Parathyroid adenoma (tissue), 2 donors: ENCODE results near the gene SARM1.

ENCODE experiments used
- H2AFZ ChIP-seq: fragments of 300-600 bp; sonication (generic); one replicate; pipeline ENCODE4 v1.7.0; 2017; ENCODE audit warnings: antibody characterized with exemption, mild to moderate bottlenecking
- H3K27ac ChIP-seq: fragments of 300-600 bp; sonication (generic); one replicate; pipeline ENCODE4 v1.7.0; 2017
- H3K27me3 ChIP-seq: fragments of 300-600 bp; sonication (generic); one replicate; pipeline ENCODE4 v1.7.0; 2017; ENCODE audit warnings: low read length; ENCODE audit not compliant: control insufficient read depth, insufficient read depth
- H3K36me3 ChIP-seq: fragments of 300-600 bp; sonication (generic); one replicate; pipeline ENCODE4 v1.7.0; 2017; ENCODE audit warnings: low read length; ENCODE audit not compliant: control insufficient read depth, insufficient read depth
- H3K4me1 ChIP-seq: fragments of 300-600 bp; sonication (generic); one replicate; pipeline ENCODE4 v1.7.0; 2017; ENCODE audit warnings: control low read depth
- H3K4me2 ChIP-seq: fragments of 300-600 bp; sonication (generic); one replicate; pipeline ENCODE4 v1.7.0; 2017; ENCODE audit warnings: low read length
- H3K4me3 ChIP-seq: fragments of 300-600 bp; sonication (generic); one replicate; pipeline ENCODE4 v1.7.0; 2017; ENCODE audit warnings: low read depth, low read length
- H3K79me2 ChIP-seq: fragments of 300-600 bp; sonication (generic); one replicate; pipeline ENCODE4 v1.7.0; 2017; ENCODE audit warnings: control low read depth
- H3K9ac ChIP-seq: fragments of 300-600 bp; sonication (generic); one replicate; pipeline ENCODE4 v1.7.0; 2017; ENCODE audit warnings: mild to moderate bottlenecking
- H3K9me3 ChIP-seq: fragments of 300-600 bp; sonication (generic); one replicate; pipeline ENCODE4 v1.7.0; 2017; ENCODE audit warnings: low read length; ENCODE audit not compliant: control insufficient read depth
- TF ChIP-seq, protein P1 (sequence below): fragments of 300-600 bp; sonication (generic); IDR thresholded peaks from one replicate; pipeline ENCODE4 v1.7.0; 2017; ENCODE audit warnings: antibody characterized with exemption, mild to moderate bottlenecking
- donor health status: primary hyperparathyroidism.

The SARM1 gene

DNA sequence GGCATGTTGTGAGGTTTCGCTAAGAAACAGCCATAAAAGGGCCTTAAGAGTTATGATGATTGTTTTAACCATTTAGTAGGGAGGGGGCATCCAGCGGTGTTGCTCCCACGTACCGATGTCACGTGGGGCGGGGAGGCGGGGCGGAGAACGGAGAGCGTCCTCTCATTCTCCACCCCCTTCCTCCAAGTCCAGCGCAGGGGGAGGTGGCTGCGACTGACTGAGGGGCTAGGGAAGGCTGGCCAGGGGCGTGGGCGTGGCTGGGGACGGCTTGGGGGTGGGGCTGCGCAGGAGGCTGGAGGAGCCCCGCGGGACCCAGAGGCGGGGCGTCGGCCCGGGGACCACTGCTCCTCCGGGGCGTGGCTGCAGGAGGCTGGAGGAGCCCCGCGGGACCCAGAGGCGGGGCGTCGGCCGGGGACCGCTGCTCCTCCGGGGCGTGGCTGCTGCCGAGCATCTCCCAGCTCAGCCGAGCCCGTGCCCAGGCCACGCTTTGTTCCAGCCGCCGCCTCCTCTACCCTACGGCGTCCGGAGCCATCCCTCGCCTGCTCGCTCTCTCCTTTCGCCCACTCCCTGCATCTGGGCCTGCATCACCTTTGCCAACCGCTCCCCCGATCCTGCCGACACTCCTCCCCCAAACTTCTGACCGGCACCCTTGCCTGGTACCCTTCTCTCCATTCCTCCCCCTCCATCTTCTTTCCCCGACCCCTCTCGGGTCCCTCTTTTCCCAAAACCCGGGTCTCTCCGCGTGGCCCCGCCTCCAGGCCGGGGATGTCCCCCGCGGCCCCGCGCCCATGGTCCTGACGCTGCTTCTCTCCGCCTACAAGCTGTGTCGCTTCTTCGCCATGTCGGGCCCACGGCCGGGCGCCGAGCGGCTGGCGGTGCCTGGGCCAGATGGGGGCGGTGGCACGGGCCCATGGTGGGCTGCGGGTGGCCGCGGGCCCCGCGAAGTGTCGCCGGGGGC, at the start of gene SARM1:
TSS of gene SARM1 (plus strand) at position 450 of the 958 bp plus-strand sequence. CDS start at position 789, 339 bp downstream.
- peak within 1 kb of the TSS; percentile 66 for H3K27ac ChIP-seq
- H3K9ac ChIP-seq: peak within 1 kb of the TSS; percentile 44

DNA sequence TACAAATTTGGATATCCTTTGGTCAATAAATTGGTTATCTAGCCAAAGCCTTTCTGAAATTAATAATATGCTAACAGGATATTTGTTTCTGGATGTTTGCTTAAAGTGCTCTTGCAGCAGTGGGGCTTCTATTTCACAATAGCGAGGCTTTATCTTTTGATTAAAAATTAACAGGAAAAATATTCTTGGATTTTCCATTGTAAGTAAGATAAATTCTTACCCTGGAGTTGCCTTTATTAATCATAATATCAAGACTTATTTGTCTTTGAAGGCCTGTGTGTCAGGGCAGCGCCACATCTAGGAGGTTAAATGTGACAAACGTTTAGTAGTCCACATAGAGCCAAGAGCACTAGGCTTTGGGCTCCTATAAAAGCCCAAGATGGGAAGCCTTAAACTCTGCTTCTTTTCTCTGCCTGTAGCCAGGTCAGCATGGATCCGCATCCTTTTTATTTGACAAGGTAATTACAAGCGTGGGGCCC, 47.2 kb upstream of the SARM1 start:
- H2AFZ ChIP-seq: no peak overlapping the region
- H3K4me3 ChIP-seq: no peak overlapping the region
- TF ChIP-seq, protein P1, sequence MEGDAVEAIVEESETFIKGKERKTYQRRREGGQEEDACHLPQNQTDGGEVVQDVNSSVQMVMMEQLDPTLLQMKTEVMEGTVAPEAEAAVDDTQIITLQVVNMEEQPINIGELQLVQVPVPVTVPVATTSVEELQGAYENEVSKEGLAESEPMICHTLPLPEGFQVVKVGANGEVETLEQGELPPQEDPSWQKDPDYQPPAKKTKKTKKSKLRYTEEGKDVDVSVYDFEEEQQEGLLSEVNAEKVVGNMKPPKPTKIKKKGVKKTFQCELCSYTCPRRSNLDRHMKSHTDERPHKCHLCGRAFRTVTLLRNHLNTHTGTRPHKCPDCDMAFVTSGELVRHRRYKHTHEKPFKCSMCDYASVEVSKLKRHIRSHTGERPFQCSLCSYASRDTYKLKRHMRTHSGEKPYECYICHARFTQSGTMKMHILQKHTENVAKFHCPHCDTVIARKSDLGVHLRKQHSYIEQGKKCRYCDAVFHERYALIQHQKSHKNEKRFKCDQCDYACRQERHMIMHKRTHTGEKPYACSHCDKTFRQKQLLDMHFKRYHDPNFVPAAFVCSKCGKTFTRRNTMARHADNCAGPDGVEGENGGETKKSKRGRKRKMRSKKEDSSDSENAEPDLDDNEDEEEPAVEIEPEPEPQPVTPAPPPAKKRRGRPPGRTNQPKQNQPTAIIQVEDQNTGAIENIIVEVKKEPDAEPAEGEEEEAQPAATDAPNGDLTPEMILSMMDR: no peak
- no peaks in the 10 kb centered on the region for H3K36me3 ChIP-seq
- H3K27me3 ChIP-seq: no peaks in the 10 kb centered on the region
- no peak overlapping the region for H3K27ac ChIP-seq
- H3K4me2 ChIP-seq: no peak overlapping the region
- no peaks in the 10 kb centered on the region for H3K4me1 ChIP-seq
- H3K9ac ChIP-seq: no peak overlapping the region
- no peaks in the 10 kb centered on the region for H3K79me2 ChIP-seq
- no peaks in the 10 kb centered on the region for H3K9me3 ChIP-seq

More for the DNA sequence above, at the start of gene SARM1:
- peak within 1 kb of the TSS; percentile 69 for H3K4me2 ChIP-seq
- H3K4me3 ChIP-seq: peak within 1 kb of the TSS; percentile 37
- H3K4me1 ChIP-seq: peaks cover 9% of the 10 kb centered on the region
- H3K79me2 ChIP-seq: peaks cover 10% of the 10 kb centered on the region
- H3K9me3 ChIP-seq: no peaks in the 10 kb centered on the region
- H3K36me3 ChIP-seq: no peaks in the 10 kb centered on the region
- peak within 1 kb of the TSS; percentile 79 for H2AFZ ChIP-seq
- H3K27me3 ChIP-seq: no peaks in the 10 kb centered on the region
- TF ChIP-seq, protein P1: no peak

DNA sequence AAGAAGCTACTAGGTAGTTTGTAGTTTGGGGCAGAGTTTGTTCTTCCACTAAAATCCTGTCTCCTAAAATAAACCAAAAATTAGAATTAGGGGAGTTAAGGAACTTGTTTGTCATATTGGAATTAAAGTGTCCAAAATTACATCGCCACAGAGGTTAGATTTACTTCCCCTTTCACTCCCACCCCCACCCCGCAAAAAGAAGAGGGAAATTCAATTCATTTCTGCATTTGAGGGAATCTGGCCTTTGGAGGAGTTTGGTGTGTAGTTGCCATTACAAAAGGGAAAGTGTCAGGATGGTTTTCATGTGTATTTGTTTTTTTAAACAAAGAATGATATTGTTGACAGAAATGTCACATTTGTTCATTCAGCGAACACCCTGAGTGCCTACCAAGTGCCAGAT, 46.7 kb upstream of the SARM1 start:
- Histone ChIP-seq H3K36me3 (no peaks in the 10 kb centered on the region), H3K4me3 (no peak overlapping the region), H3K27me3 (no peaks in the 10 kb centered on the region), H3K9me3 (no peaks in the 10 kb centered on the region), H3K4me1 (no peaks in the 10 kb centered on the region), H3K4me2 (no peak overlapping the region), H3K79me2 (no peaks in the 10 kb centered on the region), H3K9ac (no peak overlapping the region), H3K27ac (no peak overlapping the region), H2AFZ (no peak overlapping the region)
- TF ChIP-seq, protein P1: no peak

DNA sequence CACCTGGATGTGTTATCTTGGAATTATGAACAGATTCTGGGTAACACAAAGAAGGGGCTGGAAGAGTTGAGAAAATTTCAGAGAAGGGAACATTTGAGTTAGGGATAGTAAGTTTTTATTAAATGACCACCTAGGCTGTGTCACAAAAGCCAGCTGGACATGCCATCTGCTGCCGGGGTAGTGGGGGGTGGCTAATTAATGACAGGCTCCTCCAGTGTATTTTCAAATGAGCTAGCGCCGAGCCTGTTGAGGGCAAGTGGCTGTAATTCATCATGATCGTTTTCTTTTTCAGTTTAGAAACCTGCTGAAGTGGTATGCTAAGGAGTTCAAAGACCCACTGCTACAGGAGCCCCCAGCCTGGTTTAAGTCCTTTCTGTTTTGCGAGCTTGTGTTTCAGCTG, 46.3 kb upstream of the SARM1 start:
- Histone ChIP-seq H3K27ac (no peak overlapping the region), H3K27me3 (no peaks in the 10 kb centered on the region), H3K9me3 (no peaks in the 10 kb centered on the region), H3K4me2 (no peak overlapping the region), H3K79me2 (no peaks in the 10 kb centered on the region), H3K4me1 (no peaks in the 10 kb centered on the region), H3K4me3 (no peak overlapping the region), H2AFZ (no peak overlapping the region), H3K36me3 (no peaks in the 10 kb centered on the region), H3K9ac (no peak overlapping the region)
- TF ChIP-seq, protein P1: no peak
